RKO (cell line): ENCODE results near the gene UBXN10.

Experiments
- DNase-seq: peaks from one replicate; pipeline ENCODE4 v3.0.0-alpha.2; 2016; ENCODE audit warnings: low spot score

Gene UBXN10

DNA sequence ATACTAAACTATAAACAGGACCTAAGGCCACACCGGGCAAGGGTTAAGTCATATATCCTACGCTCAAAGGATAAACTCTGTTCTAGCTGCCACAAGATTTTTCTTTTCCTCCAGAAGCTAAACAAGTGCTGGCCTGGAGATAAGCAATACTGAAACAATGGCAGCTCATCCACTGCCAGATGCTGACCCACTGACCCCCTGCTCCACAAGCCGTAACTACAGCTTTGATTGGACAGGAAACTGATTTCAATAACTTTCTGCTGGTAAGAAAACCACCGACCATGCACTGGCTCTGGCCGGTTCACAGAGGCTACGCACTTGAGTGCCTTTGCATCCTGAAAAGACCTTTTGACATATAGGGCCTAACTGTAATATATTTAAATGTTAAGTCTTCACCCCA is 51.8 kb downstream of the UBXN10 start:
- no peak for DNase-seq

DNA sequence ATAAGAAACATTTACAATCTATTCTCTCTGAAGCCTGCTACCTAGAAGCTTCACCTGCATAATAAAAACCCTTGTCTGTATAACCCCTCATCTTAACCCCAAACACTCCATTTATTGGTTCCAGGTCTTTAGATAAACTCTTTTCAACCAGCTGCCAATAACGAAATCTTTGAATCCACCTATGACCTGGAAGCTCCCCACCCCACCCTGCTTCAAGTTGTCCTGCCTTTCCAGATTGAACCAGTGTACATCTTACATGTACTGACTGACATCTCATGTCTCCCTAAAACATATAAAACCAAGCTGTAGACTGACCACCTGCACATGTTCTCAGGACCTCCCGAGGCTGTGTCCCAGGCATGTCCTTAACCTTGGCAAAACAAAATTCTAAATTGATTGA is 54.1 kb downstream of the UBXN10 start:
- no peak for DNase-seq

DNA sequence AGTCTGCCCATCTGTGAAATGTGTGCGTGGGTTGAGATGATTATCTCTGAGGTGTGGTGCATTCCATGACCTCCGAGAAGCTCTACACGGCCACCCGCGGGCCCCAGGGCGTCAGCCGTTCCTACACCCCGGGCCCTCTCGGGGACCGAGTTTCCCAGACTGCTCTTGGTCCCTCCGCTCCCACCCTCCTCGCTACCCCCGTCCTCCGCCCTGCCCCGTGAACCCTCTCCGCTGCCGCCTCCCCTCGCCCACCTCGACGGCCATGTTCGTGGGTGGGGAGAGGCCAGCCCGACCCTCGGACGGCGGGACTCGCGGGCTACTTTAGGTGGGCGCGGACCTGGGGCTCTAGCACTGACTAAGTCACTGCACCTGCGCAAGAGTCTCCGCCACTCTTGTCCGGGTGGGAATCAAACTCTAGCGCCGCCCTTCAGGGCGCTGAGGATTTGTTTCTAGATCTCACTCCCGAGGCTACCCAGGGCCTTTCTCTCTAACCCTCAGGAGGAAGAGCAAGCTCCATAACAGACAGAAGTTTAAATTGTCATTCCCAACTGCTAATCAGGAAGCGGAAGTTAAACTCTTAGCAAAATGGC is 57.1 kb downstream of the UBXN10 start:
- DNase-seq, result no peak
